Measurements from ENCODE around the gene AQP2.

The AQP2 gene

GRCh38 chr12:50004696-50005095 is 54.2 kb downstream of the AQP2 start:
- Histone ChIP-seq H3K27ac (ENCODE audit: low read length) (no peak overlapping the region), H3K27me3 (ENCODE audit: control insufficient read depth, insufficient read depth, low read length) (no peaks in the 10 kb centered on the region), H3K36me3 (ENCODE audit: control insufficient read depth, insufficient read depth, low read length) (peaks cover 7% of the 10 kb centered on the region; the same call in 1 of the 2 replicates), H3K9me3 (ENCODE audit: control insufficient read depth, insufficient read depth, low read length) (no peaks in the 10 kb centered on the region), H3K4me3 (ENCODE audit: low read length) (no peak overlapping the region), H3K4me1 (ENCODE audit: control insufficient read depth, insufficient read depth, low read length) (no peaks in the 10 kb centered on the region)
- no peak for DNase-seq (ENCODE audit: low read depth, low spot score)

DNA sequence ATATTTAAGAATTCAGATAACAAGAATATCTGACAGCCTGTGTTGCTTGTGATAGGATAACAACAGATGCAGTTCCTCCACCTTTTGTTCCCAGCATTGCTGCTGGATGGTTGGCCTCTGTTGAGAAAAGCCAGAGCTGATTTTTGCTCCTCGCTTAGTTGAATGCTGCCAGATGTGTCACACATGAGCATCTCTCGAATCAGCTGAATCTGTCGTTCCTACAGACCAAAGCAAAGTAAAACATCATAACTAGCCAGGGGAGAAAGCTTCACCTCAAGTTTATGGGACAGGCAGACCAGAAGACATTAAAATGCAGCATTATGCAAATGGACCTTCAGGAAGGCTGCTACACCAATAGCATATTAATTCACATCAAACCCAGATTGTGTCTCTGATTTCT is 54.6 kb downstream of the AQP2 start:
- H3K27ac ChIP-seq (ENCODE audit: low read length): no peak overlapping the region
- H3K4me3 ChIP-seq (ENCODE audit: low read length): no peak overlapping the region
- H3K27me3 ChIP-seq (ENCODE audit: control insufficient read depth, insufficient read depth, low read length): no peaks in the 10 kb centered on the region
- DNase-seq (ENCODE audit: low read depth, low spot score): no peak
- H3K4me1 ChIP-seq (ENCODE audit: control insufficient read depth, insufficient read depth, low read length): no peaks in the 10 kb centered on the region
- peaks cover 7% of the 10 kb centered on the region; the same call in 1 of the 2 replicates for H3K36me3 ChIP-seq (ENCODE audit: control insufficient read depth, insufficient read depth, low read length)
- no CpG with 5 or more reads among the region's 3 CpGs for WGBS (ENCODE audit: insufficient coverage, insufficient read length)
- H3K9me3 ChIP-seq (ENCODE audit: control insufficient read depth, insufficient read depth, low read length): no peaks in the 10 kb centered on the region

DNA sequence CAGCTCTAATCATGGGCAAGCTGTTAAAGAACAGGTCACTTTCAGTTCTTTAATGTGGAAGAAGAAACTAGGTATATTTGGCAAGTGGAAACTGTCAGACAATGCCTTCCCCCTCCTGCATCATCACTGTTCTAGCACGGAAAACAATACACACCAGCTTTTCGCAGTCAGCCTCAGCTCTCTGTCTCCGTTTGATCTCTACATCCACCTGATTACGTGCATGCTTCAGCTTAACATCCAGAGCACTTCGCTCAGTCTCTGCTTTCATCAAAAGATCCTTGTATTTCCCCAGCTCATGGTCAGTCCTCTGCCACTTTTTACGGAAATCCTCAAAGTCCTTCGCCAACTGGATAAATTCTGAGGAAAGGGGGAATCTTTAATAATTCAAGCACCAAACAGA is 55.7 kb downstream of the AQP2 start:
- Histone ChIP-seq H3K27me3 (ENCODE audit: control insufficient read depth, insufficient read depth, low read length) (no peaks in the 10 kb centered on the region), H3K4me1 (ENCODE audit: control insufficient read depth, insufficient read depth, low read length) (no peaks in the 10 kb centered on the region), H3K4me3 (ENCODE audit: low read length) (no peak overlapping the region), H3K36me3 (ENCODE audit: control insufficient read depth, insufficient read depth, low read length) (peaks cover 7% of the 10 kb centered on the region; the same call in 1 of the 2 replicates), H3K9me3 (ENCODE audit: control insufficient read depth, insufficient read depth, low read length) (no peaks in the 10 kb centered on the region), H3K27ac (ENCODE audit: low read length) (no peak overlapping the region)
- no peak for DNase-seq (ENCODE audit: low read depth, low spot score)
- no CpG with 5 or more reads among the region's 7 CpGs for WGBS (ENCODE audit: insufficient coverage, insufficient read length)

GRCh38 chr12:50006754-50007442 is 56.4 kb downstream of the AQP2 start:
- no CpG with 5 or more reads among the region's 1 CpG for WGBS (ENCODE audit: insufficient coverage, insufficient read length)
- H3K4me1 ChIP-seq (ENCODE audit: control insufficient read depth, insufficient read depth, low read length): no peaks in the 10 kb centered on the region
- no peak overlapping the region for H3K4me3 ChIP-seq (ENCODE audit: low read length)
- no peak for DNase-seq (ENCODE audit: low read depth, low spot score)
- no peak overlapping the region for H3K27ac ChIP-seq (ENCODE audit: low read length)
- H3K36me3 ChIP-seq (ENCODE audit: control insufficient read depth, insufficient read depth, low read length): peaks cover 7% of the 10 kb centered on the region; the same call in 1 of the 2 replicates
- no peaks in the 10 kb centered on the region for H3K9me3 ChIP-seq (ENCODE audit: control insufficient read depth, insufficient read depth, low read length)
- no peaks in the 10 kb centered on the region for H3K27me3 ChIP-seq (ENCODE audit: control insufficient read depth, insufficient read depth, low read length)

Data from iPS DF 6.9 (cell line).